Renal cortex interstitium (tissue), 11 donors: ENCODE results near the gene PRRC2B. TPM values are rescaled to one million over a fixed set of nuclear protein-coding genes. Genes with fewer than 3 reads are reported as not detected.

Experiments
- DNase-seq, 11 donors: peaks; one replicate each; pipeline ENCODE4 v3.0.0-alpha.2; 2013; ENCODE audit warnings: low read depth in 9 of 11, low spot score in 4 of 11; ENCODE audit errors: extremely low read depth in 1 of 11
- polyA plus RNA-seq, 3 donors: library from polyadenylated mRNA; unstranded; fragments of 120-200 nt; gene quantifications; one replicate each; pipeline ENCODE4 v1.2.1, GENCODE V29; 2013; ENCODE audit not compliant: insufficient read length in 3 of 3

The PRRC2B gene
- polyA plus RNA-seq, 3 donors, result 177 to 200 (median 196) TPM

- DNase-seq, result no peak
Measured at GRCh38 chr9:131420980-131421624, 27.2 kb downstream of the PRRC2B start.

DNA sequence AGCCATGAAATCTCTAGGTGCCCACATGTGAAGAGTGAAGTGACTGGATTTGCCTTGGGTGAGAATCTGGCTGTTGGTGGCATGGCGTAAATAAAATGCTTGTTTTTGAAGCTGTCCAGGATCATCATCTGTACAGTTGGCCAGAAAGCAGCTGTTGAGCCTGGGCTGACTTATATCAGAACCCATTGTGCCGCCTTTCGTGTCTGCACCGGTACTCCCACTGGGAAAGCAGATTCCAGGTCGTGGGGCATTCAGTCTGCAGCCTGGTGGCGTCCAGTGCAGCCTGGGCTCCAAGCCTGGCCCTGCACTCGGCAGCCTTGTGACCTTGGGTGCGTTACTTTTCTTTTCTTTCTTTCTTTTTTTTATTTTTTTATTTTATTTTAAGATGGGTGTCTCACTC is 27.8 kb downstream of the PRRC2B start:
- no peak for DNase-seq

DNA sequence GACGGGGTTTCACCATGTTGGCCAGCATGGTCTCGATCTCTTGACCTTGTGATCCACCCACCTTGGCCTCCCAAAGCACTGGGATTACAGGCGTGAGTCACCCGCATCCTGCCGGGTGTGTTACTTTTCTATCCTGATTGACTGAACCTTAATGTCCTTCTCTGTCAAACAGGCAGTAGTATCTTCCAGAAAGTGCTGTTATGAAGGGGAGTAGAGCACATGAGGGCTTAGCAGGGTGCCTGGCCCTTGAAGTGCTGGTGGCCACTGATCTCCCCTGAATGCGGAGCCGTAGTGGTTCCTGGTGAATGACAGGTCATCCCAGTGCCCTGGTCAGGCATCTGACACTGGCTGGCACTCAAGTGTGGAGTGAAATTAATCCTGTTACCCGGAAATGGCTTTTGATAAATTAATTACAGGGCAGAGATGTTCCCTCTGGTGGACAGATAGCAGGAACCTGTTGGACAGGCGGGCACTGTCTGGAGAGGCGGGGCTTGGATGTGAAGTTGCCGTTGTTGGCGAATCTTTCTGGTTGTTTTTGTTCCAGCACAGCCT is 28.4 kb downstream of the PRRC2B start:
- no peak for DNase-seq

DNA sequence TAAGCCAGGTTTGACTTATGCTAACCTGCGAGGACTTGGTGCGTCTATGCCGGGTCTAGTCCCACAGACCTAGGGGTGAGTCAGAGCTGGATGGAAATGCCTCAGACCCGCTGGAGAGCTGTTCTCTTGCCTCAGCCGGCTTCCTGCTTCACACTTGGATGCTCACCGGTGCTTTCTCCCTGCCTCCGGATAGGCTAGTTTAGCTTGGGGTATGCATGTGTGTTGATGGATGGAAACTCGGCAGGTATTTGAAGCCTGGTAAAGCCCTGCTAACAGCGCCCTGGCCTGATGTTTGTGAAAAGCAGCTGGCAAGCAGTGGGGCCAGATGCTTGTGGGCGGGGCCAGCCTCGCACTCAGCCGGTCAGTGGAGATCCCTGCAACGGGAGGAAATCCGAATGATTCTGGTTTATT is 29.3 kb downstream of the PRRC2B start:
- peak in 10 of 11 donors; percentile 42 to 86 (median 57) for DNase-seq

GRCh38 chr9:131426545-131426944 is 32.7 kb downstream of the PRRC2B start:
- no peak for DNase-seq

DNA sequence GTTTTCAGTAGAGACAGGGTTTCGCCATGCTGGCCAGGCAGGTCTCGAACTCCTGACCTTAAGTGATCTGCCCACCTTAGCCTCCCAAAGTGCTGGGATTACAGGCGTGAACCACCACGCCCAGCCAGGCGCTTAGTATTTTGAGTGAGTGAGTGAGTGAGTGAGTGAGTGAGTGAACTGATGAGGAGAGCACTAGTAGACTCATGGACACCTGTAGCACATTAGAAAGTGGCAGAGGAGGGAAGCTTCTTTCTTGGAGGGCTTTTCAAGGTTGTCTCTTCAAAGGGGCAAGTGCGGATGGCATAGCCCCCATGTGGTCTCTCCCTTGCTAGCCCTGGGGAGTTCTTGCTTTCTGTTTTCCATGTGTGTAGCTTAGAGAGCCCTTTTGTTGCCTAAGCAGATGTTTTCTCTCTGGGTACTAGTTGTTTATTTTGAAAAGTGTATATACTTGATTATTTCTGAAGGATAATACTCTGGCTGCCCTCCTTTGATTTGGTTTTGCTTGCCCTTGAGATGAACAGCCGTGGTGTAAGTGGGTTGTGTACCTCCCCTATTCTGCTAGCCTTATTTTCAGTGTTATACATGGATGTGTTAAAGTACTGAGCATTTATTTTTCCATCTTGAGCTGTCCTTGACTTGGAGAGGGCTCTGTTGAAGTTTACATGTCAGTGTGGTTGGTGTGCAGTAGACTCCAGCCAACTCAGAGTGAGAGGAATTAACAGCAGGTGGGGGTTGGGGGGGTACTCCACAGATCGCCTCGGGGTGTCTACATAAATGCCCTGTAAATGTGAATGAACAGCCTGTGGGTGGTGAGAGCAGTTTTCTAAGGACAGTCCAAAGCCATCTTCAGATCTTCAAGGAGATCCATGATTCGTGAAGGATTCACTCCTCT is 35.5 kb downstream of the PRRC2B start:
- DNase-seq, result no peak

DNA sequence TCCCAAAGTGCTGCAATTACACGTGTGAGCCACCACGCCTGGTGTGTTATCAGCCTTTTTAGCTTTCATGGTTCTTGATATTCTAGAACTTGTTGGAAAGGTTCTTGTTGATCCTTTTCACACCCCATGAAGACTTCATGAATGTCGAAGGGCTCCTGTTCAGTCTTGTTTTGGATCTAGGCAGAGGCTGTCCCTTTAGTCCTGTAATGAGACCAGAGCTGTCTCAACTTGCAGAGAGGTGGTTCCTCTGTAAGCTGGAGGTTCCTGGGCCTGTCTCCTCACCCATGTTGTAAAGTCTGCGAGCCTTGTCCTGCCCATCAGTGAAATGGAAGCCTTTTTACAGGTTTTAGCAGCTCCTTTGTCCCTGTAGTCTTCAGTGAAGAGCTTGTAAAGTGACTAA is 38.2 kb downstream of the PRRC2B start:
- DNase-seq, result no peak

DNA sequence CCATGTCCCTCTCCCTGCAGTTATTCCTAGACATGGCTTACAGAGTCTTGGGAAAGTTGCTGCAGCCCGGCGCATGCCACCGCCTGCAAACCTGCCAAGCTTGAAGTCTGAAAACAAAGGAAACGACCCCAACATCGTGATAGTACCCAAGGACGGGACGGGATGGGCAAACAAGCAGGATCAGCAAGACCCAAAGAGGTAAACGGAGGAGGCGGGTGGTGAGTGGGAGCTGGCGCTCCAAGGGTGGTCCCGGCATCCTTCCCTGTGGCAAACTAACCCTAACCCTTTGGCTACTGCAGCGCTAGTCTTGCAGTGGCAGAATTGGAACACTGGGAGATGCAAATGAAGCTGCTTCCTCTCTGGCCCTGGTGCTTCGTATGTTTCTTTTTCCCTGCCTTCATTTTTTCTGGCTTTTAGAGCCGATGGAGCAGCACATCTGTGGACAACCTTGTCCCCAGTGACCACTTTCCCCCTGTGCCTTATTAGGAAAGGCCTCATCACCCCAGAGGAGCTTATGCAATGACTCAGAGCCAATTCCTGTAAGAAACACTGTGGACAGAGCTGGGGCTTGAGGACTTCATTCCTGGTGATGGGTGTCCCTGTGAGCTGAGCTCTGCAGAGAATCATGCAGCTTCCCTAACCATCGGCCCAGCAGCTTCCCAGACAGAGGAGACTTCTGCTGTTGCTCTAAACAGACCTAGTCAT is 38.9 kb downstream of the PRRC2B start:
- no peak for DNase-seq

- DNase-seq, result no peak
Measured at GRCh38 chr9:131433302-131433854, 39.5 kb downstream of the PRRC2B start.

- no peak for DNase-seq
Measured at GRCh38 chr9:131434673-131435072, 40.8 kb downstream of the PRRC2B start.

- no peak for DNase-seq
Measured at GRCh38 chr9:131436376-131436775, 42.5 kb downstream of the PRRC2B start.

- DNase-seq, result peak in 2 of 11 donors; percentile 14 to 22
Measured at GRCh38 chr9:131436865-131437271, 43.0 kb downstream of the PRRC2B start.

GRCh38 chr9:131438190-131438589 is 44.3 kb downstream of the PRRC2B start:
- no peak for DNase-seq

GRCh38 chr9:131439224-131439623 is 45.3 kb downstream of the PRRC2B start:
- DNase-seq, result no peak

- DNase-seq, result no peak
Measured at GRCh38 chr9:131441441-131441840, 47.6 kb downstream of the PRRC2B start.

GRCh38 chr9:131442351-131442750 is 48.5 kb downstream of the PRRC2B start:
- no peak for DNase-seq

DNA sequence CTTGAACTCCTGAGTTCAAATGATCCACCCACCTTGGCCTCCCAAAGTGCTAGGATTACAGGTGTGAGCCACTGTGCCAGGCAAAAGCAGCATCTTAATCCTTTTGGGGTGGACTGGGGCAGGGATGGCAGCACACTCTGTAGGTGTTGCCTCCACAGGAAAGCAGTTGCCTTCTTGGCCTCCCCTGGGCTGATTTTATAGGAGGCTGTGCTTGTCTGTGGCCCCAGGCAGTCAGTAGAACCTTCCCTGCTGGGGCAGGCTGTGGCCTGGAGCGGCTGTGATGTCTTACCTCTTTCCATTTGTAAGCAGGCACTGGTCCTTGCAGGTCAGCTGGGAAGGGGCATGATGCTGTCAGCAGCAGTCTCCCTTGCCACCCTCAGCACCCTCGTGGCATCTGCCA is 49.8 kb downstream of the PRRC2B start:
- no peak for DNase-seq

DNA sequence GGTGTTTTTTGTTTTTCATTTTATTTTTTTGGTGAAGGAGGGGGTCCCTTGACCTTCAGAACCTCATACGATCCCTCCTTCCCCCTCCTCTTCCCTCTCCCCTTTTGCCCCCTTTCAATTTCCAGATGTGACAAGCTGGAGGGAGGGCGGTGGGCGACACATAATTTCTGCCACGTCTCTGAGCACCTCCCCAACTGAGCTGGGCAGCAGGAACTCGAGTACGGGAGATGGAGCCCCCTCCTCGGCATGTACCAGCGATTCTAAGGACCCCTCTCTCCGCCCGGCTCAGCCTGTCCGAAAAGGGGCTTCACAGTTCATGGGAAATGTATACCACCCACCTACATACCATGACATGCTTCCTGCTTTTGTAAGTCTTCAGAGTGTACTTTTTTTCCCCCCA is 52.4 kb downstream of the PRRC2B start:
- DNase-seq, result no peak

GRCh38 chr9:131447148-131447547 is 53.3 kb downstream of the PRRC2B start:
- DNase-seq, result no peak
